DOHH2 (cell line): Measurements from ENCODE around the gene EXOSC6.
"Not testable (repeated sequence)": the region's sequence is repeated elsewhere in the genome, so short reads cannot be mapped to it uniquely, and the experiment has no call there.

Experiments used
- H3F3A ChIP-seq: fragments of 200-600 bp; sonication (generic), shearing (Covaris generic); 2 replicates; pipeline ENCODE4 v1.6.0; 2016; ENCODE audit warnings: antibody characterized with exemption, mild to moderate bottlenecking; ENCODE audit not compliant: control insufficient read depth, insufficient read depth
- H3K27ac ChIP-seq: fragments of 200-600 bp; sonication (generic); 2 replicates; pipeline ENCODE4 v1.5.1; 2014; ENCODE audit warnings: low read depth, mild to moderate bottlenecking, low read length, moderate library complexity
- H3K27me3 ChIP-seq: fragments of 200-600 bp; sonication (generic); 2 replicates; pipeline ENCODE4 v1.6.1; 2014; ENCODE audit warnings: mild to moderate bottlenecking, low read length, mixed read lengths; ENCODE audit not compliant: control insufficient read depth
- H3K36me3 ChIP-seq: fragments of 200-600 bp; sonication (generic); 2 replicates; pipeline ENCODE4 v1.6.1; 2014; ENCODE audit warnings: mild to moderate bottlenecking, low read length, moderate library complexity, mixed read lengths; ENCODE audit not compliant: control insufficient read depth
- H3K4me1 ChIP-seq: fragments of 200-600 bp; sonication (generic); 2 replicates; pipeline ENCODE4 v1.6.1; 2014; ENCODE audit warnings: mild to moderate bottlenecking, low read length, mixed read lengths; ENCODE audit not compliant: control insufficient read depth
- H3K4me2 ChIP-seq: fragments of 200-600 bp; sonication (generic); 2 replicates; pipeline ENCODE4 v1.6.0; 2014; ENCODE audit warnings: mild to moderate bottlenecking, low read length, moderate library complexity
- H3K4me3 ChIP-seq: fragments of 200-600 bp; sonication (generic); 2 replicates; pipeline ENCODE4 v1.5.1; 2014; ENCODE audit warnings: mild to moderate bottlenecking, low read length, mixed read lengths
- H3K79me2 ChIP-seq: fragments of 200-600 bp; sonication (generic); 2 replicates; pipeline ENCODE4 v1.6.1; 2014; ENCODE audit warnings: mild to moderate bottlenecking, low read length, mixed read lengths; ENCODE audit not compliant: control insufficient read depth
- H3K9me2 ChIP-seq: fragments of 200-600 bp; sonication (generic); replicated peaks from 2 replicates; pipeline ENCODE4 v1.6.1; 2014; ENCODE audit warnings: mild to moderate bottlenecking, low read length, mixed read lengths; ENCODE audit not compliant: control insufficient read depth
- H3K9me3 ChIP-seq: fragments of 200-600 bp; sonication (generic); 2 replicates; pipeline ENCODE4 v1.6.1; 2014; ENCODE audit warnings: antibody characterized with exemption, low read length, mixed read lengths; ENCODE audit not compliant: control insufficient read depth, insufficient read depth
- H4K20me1 ChIP-seq: fragments of 200-600 bp; sonication (generic); 2 replicates; pipeline ENCODE4 v1.6.0; 2014; ENCODE audit warnings: low read depth, mild to moderate bottlenecking, antibody characterized with exemption, low read length, moderate library complexity; ENCODE audit not compliant: control insufficient read depth, insufficient read depth

The EXOSC6 gene

DNA sequence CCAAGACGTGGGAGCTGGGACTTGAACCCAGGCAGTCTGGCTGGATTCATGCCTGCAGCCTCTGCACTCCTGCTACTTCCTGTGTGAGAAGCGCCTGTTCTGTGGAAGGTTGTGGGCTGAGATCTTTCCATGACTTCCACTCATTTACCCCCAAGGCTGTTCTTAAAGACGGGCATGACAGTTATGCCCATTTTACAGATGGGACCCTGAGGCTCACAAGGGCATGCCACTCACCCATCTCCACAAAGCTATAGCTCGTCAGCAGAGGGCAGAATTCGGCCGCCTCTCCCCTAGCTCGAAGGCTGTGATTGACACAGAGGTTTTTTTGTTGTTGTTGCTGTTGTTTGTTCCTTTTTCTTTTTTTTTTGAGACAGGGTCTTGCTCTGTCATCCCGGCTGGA, 51.7 kb downstream of the EXOSC6 start:
- H3K36me3 ChIP-seq, H4K20me1 ChIP-seq, H3K79me2 ChIP-seq: not testable (repeated sequence)

GRCh38 chr16:70199170-70199569, 52.6 kb downstream of the EXOSC6 start:
- H3K4me2 ChIP-seq, H3K27me3 ChIP-seq, H3K36me3 ChIP-seq, H3K4me1 ChIP-seq, H3K27ac ChIP-seq, H3K4me3 ChIP-seq, H4K20me1 ChIP-seq, H3F3A ChIP-seq, H3K9me3 ChIP-seq, H3K9me2 ChIP-seq, H3K79me2 ChIP-seq: not testable (repeated sequence)

More for the DNA sequence above, 51.7 kb downstream of the EXOSC6 start:
- not testable (repeated sequence) for H3F3A ChIP-seq, H3K4me3 ChIP-seq, H3K27ac ChIP-seq, H3K4me1 ChIP-seq, H3K4me2 ChIP-seq, H3K27me3 ChIP-seq, H3K9me3 ChIP-seq, H3K9me2 ChIP-seq

- H3K9me2 ChIP-seq, H3K4me3 ChIP-seq, H3K27ac ChIP-seq, H3F3A ChIP-seq, H3K79me2 ChIP-seq, H3K4me2 ChIP-seq, H3K4me1 ChIP-seq, H3K9me3 ChIP-seq, H4K20me1 ChIP-seq, H3K36me3 ChIP-seq, H3K27me3 ChIP-seq: not testable (repeated sequence)
Observed at GRCh38 chr16:70198666-70199065, 53.1 kb downstream of the EXOSC6 start.

DNA sequence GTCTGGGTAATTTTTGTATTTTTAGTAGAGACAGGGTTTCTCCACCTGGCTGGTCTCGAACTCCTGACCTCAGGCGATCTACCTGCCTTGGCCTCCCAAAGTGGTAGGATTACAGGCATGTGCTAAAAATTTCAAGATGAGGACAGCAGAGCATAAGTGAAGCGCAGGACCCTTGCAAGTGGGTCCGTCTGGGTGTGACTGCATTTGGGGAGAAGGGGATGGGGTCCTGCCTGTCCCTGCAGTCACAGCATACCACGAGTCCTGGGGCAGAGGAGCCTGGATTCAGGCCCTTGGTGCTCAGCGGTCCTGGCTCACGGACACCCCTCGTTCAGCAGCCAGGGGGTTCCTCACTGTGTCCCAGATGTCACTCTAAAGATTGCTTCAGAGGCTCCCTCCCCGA, 53.5 kb downstream of the EXOSC6 start:
- H3K27ac ChIP-seq, H3K4me3 ChIP-seq, H3K9me2 ChIP-seq, H3K4me1 ChIP-seq, H3F3A ChIP-seq, H4K20me1 ChIP-seq, H3K36me3 ChIP-seq, H3K27me3 ChIP-seq, H3K4me2 ChIP-seq, H3K79me2 ChIP-seq, H3K9me3 ChIP-seq: not testable (repeated sequence)

DNA sequence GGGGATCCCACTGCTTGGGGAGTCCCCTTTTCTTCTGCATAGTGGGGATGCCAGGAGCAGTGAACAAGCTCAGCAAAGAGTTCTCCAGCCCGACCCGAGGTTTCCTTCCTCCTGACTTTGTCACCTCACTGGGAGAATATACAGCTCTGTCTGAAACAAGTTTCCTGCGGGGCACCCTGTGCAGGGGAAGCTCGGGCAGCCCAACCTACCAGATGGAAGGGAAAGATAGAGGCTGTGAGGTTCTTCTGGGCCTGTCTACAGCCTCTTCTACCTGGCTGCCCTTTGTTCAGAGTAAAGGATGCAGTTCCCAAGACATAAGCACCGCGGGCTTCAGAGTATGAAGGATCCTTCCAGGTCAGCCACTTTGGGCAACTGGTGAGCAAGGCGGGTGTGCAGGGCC, 54.1 kb downstream of the EXOSC6 start:
- H3K4me2 ChIP-seq, H3K27me3 ChIP-seq, H3F3A ChIP-seq, H3K79me2 ChIP-seq, H4K20me1 ChIP-seq, H3K4me1 ChIP-seq, H3K4me3 ChIP-seq, H3K9me2 ChIP-seq, H3K36me3 ChIP-seq, H3K9me3 ChIP-seq, H3K27ac ChIP-seq: not testable (repeated sequence)
